Stimulated activated CD8-positive, alpha-beta memory T cell treated with anti-CD3 and anti-CD28 coated beads, Interleukin-15, amount 100 ng/mL, for 1 hour (primary cell): ENCODE data around the gene GSTM4.

Experiments used
- DNase-seq: peaks from one replicate; pipeline ENCODE4 v3.0.0-alpha.2; 2020; ENCODE audit warnings: low read depth

Gene GSTM4

DNA sequence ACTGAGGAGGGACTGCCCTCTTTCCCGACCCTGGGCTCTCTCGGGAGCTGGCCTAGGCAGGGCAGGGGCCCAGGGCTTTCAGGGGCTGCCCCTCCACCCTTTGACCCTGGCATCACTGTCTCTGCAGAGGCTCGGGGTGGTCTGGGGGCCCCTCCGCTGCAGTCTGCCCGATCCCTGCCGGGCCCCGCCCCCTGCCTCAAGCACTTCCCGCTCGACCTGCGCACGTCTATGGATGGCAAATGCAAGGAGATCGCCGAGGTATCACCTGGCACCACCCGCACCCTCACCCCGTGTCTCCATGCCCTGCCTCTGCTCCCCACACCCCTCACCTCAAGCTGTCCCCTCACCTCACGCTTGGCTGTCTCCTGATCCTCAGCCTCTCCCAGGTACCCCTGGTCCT is 30.7 kb upstream of the GSTM4 start:
- DNase-seq: no peak

DNA sequence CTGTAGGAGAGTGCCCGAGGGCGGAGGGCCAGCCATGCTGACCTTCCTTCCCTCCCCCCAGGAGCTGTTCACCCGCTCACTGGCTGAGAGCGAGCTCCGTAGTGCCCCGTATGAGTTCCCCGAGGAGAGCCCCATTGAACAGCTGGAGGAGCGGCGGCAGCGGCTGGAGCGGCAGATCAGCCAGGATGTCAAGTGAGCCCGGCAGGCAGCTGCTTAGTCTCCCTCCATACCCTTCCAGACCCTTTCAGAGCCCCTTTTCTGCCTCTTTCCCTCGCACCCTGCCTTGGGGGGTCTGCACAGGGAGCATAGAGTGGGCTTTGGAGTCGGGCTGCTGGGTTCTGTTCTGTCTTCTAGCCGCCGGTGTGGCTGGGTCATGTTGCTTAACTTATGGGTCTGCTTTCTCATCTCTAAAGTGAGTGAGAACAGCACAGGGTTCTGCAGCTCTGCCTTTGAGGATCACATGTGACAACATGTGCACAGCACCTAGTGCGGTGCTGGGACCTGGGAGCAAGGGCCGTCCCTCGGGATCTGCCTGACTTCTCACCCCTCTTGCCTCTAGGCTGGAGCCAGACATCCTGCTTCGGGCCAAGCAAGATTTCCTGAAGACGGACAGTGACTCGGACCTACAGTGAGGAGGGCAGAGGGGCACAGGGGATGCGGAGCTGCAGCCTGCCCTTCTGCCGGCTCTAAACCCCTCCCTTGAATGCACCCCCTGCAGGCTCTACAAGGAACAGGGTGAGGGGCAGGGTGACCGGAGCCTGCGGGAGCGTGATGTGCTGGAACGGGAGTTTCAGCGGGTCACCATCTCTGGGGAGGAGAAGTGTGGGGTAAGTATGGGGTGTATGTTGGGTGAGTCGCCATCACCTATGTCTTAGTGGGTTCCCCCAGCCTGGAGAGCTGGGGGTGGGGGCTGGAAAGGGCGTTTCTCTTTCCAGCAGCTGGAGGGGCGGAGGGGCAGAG is 30.0 kb upstream of the GSTM4 start:
- DNase-seq: no peak

DNA sequence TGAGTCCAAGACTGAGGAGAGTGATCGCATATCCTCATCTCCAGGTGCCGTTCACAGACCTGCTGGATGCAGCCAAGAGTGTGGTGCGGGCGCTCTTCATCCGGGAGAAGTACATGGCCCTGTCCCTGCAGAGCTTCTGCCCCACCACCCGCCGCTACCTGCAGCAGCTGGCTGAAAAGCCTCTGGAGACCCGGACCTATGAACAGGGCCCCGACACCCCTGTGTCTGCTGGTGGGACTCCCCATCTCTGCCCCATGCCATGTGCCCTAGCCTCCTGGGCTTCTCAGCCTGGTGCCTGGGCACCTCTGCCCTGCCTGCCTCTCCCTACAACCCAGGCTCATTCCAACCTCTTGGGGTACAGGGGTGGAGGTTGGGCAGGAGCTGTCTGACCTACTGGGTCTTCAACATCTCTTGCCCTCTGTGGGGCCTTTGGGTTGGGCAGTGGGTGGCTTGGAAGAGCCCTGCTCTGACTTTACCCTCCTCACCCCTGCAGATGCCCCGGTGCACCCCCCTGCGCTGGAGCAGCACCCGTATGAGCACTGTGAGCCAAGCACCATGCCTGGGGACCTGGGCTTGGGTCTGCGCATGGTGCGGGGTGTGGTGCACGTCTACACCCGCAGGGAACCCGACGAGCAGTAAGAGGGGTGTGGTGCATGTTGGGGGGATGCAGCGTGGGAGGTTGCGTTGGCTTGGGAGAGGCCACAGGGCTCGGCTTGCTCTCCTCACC is 29.1 kb upstream of the GSTM4 start:
- no peak for DNase-seq

DNA sequence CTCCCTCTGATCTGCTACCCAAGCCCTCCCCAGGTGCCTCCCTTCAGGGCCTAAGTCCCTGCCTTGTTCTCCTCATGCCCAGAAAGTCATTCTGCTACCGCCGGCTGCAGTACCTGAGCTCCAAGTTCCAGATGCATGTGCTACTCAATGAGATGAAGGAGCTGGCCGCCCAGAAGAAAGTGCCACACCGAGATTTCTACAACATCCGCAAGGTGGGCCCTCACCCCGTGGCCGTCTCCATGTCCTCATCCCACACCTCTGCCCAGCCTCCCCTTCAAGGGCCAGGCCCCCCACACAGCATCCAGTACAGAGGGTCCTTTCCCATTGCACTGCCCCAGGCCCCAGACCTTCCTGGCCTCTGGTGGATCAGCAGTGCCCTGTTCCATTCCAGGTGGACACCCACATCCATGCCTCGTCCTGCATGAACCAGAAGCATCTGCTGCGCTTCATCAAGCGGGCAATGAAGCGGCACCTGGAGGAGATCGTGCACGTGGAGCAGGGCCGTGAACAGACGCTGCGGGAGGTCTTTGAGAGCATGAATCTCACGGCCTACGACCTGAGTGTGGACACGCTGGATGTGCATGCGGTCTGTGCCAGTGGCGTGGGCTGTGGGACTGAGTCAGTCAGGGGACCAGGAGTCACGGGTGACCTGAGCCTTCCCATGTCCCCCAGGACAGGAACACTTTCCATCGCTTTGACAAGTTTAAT is 28.1 kb upstream of the GSTM4 start:
- DNase-seq: no peak

DNA sequence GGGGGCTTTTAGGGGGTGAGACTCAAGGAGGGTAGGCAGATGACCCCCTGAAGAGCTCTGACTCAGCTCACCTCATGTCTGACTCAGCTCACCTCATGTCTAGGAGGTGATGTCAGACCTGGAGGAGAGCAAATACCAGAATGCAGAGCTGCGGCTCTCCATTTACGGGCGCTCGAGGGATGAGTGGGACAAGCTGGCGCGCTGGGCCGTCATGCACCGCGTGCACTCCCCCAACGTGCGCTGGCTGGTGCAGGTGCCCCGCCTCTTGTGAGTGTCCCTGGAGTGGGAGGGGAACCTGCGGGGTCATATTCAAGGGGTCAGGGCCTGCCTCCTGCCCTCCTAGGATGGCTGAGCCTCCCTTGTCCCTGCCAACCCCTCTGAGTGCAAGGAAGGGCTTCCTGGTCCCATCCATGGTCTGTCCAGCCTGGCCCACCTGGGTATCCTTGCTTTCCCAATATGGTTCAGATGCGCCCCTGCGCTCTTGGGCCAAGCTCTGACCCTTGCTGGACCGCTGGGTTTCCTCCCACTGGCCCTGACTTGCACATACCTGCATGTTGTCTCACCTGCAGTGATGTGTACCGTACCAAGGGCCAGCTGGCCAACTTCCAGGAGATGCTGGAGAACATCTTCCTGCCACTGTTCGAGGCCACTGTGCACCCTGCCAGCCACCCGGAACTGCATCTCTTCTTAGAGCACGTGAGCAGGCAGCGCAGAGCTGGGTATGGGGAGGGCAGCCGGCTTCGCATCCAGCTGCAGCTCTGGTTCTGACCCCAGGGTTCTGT is 27.2 kb upstream of the GSTM4 start:
- DNase-seq: no peak

DNA sequence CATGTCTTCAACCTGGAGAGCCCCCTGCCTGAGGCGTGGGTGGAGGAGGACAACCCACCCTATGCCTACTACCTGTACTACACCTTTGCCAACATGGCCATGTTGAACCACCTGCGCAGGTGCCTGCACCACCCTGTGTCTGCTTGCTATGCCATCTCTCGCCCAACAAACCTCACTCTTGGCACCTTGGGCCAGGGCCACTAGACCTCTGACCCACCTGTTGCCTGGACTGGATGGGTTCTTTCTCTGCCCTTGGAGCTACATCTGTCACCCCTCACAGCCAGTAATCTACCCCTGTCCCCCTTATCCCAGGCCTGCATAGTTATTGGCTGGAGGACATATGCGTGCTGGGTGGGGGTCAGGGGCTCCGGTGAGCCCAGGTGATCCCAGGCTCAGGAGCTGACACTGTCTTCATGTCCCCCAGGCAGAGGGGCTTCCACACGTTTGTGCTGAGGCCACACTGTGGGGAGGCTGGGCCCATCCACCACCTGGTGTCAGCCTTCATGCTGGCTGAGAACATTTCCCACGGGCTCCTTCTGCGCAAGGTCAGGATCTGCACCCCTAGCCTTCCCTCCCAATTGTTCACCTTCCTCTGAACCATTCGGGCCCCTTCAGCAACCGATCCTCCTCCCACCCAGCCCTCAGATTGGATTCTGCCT is 26.4 kb upstream of the GSTM4 start:
- DNase-seq: no peak

DNA sequence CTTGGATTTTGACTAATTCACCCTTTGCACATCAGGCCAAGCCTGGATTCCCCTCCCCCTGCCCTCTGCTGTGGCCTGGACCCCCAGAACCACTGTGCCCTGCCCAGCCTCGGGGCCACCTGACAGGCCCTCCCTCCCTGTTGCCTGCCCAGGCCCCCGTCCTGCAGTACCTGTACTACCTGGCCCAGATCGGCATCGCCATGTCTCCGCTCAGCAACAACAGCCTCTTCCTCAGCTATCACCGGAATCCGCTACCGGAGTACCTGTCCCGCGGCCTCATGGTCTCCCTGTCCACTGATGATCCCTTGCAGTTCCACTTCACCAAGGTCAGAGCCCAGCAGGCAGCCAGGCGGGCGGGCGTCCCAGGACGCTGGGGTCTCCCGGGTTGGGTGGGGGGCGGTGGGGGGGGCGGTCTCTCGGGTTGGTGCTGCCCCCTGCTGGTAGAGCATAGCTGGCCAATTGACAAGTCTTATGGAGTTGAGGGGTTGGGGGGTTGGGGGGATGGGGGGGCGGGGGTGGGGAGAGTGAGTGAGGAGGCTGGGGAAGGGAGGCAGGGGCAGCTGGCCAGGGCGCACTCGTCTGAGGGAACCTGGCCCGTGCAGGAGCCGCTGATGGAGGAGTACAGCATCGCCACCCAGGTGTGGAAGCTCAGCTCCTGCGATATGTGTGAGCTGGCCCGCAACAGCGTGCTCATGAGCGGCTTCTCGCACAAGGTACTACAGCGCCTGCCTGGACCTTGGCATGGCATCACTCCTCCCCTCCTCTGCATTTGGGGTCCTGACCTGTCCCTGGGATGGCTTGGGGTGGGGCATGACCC is 25.6 kb upstream of the GSTM4 start:
- no peak for DNase-seq

DNA sequence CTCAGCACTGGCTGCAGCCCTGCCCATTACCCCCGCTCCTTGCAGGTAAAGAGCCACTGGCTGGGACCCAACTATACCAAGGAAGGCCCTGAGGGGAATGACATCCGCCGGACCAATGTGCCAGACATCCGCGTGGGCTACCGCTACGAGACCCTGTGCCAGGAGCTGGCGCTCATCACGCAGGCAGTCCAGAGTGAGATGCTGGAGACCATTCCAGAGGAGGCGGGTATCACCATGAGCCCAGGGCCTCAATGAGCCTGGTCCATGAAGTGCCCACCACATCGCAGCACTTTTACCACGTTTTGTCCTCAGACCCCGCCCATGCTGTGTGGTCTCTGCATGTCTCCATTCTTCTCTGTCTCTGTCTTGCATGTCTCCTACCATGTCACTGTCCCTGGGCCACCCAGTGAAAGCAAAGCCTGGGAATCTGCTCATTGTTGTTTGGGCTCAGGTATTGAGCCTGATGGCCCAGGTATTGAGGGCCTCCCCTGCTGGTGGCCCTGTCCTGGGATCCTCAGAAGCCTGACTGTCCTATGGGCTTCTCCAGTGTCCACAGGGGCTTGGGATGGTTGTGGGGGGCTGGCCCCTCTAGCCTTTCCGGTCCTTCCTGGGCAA is 24.9 kb upstream of the GSTM4 start:
- no peak for DNase-seq

DNA sequence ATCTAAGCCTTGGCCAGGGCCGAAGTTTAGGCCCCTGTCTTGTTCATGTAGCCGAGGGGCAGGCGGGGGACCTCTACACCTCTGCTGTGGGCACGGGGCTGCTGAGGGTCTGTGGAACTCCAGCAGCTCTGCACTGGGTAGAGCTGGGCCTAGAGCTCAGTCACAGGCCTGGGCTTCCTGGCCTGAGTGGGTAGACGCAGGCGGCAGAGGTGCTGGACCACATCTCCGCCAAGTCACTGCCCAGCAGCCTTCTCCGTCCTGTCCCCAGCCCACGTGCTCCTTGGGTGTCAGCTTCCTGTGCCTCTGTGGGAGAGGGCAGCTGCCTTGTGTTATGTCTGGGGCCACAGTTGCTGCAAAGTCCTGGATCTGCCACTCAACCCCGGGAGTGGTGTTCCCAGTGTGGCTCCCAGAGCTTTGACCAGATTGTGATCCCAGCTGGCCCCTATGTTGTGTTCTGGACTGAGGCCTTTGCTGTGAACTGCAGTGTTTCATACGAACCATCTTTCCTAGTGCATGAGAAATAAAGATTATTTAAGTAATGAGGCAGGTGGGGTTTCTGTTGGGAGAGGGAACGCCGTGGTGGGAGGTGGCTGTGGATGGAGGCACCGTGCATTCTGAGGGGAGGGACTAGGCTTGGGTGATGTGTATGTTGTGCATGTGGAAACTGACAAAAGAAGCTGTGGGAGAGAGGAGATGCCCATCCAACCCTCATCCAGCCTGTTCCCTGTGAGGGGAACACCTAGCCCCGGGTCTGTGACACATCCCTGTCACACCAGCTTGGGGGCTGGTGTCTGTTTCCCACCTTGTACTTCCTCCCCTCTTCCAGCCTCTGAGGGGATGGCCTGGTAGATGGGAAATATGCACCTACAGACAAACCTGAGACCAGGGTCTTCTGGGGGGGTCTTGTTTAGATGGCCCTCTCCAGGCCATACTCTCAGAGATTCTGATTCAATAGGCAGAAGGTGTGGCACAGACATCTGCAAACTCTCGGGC is 24.1 kb upstream of the GSTM4 start:
- DNase-seq: no peak

DNA sequence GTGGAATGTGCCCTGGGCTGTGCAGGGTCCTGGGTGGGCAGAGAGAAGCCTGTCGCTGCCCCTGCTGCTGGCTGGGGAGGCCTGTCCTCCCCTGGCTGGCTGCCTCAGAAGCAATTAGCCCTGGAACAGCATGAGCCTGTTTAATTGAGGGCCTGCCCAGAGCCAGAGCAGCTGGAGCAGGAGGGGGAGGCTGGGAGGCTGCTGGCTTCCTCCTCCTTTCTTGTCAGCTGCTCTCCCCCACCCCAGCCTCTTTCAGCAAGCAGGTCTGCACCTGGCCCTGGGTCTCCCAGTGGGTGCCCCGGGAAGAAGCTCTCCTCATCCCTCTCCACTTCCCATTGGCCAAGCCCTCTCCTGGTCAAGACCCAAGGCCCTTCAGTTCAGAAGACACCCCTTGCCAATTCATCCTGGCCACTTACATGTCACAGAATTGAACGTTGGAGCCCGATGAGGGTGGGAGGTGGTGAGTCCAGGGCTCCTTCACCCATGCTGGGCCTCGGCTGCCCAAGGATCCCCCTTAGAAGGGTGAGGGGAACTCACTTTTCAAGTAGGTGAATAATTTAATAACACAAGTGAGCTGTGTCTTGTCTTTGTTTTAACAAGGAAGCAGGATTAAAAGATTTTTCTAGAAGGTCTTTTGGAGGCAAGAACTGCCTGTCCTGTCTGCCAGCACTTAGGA is 23.1 kb upstream of the GSTM4 start:
- DNase-seq: no peak

DNA sequence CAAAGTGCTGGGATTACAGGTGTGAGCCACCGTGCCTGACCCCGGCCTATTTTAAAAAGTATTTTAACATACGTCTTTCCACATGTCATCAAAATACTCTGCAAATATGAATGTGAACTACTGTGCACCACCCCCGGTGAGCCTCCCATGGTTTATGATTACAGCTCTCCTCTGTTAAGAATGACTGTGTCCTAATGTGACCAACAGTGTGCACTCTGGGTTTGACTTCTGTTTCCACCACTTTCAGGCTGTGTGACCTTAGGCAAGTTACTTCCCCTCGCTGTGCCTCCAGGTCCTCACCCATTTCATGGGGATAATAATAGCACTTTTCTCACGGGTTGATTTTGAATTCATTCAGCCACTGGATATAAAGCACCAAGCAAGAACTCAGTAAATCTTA is 21.6 kb upstream of the GSTM4 start:
- DNase-seq: no peak

DNA sequence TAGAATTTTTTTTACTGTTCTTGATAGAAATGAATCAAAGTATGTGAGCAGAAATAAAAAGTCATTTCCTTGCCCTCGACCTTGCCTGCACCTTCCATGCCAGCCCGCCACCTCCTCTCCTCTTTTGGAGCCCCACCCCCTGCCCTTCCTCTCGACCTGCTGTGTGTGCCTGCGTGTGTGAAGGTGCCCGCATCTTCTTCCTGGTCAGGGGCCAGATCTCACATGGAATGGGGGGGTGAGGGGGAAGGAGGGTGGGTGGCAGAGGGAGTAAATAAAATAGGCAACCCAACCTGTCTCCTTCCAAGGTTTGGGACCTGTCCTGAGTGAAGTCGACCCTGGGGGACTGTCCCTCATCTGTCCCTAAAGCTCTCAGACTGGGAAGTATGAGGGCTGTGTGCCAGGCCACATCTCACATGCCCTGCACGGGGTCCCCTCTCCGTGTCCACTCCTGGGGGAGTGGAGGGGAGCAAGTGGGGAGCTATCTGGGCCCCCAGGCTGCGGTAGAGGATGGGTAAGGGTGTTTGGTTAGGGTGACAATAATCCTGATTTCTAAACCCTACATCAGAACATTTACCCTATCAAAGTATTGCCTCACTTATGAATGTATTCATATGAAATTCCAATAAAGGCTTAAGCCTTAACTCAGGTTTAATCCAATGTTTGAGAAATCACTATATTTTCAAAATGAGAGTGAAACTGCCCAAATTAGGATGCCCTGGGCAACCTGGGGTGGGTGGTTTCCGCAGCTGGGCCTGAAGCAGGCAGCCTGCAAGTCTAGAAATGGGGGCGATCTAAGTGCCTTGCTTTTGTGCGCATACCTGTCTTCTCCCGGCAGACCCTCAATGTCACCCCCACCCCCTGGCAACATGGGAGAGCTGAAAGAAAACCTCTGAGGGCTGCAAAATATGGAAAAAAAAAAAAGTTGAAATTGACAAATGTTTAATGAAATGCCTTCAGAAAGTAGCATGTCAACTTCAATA is 20.8 kb upstream of the GSTM4 start:
- DNase-seq: no peak

DNA sequence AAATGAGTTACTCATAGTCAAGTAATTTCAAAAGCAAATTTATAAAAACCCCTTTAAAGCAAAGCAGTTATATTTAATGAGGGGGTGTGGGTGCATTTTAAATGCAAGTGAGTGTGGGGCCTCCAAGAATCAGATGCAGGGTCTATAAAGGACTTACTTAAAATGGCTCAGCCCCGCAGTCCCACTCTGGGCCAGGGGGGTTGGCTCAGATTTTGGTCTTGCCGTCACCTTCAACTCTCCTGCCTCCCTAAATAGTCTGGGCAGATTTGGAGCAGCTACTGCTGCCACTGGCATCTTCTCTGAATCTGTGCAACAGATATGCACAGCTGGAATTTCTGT is 20.1 kb upstream of the GSTM4 start:
- DNase-seq: no peak

DNA sequence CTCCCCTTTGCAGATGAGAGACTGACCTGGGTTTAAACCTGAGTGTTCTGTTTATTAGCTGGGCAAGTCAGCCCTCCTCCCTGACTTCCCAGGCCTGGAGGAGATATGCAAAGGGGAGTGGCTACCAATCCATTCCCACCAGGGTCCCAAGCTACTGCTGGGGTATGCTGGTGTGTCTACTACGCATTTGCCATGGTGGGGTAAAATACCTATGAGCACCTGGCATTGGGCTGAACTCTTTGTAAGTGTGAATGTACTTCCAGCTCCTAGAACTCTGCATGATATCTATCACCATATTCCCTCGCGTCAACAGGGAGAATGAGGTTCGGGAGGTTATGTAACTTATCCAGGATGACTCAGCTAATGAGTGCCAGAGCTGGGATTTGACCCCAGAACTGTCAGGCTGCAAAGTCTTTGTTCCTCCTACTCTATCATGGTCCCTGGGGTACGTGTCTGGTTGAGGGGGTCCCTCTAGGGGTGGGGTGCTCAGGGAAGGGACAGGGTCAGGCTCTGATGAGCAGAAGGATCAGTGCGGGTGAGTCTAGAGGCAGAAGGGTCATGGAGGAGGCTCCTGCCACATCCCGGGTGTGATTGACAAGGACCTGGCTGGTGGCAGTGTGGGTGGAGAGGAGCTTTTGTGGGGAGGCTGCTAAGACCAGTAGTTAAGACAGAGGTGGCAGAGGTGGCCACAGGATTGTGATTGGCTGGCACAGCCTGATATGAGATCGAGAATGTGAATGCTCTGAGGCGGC is 19.5 kb upstream of the GSTM4 start:
- DNase-seq: no peak

DNA sequence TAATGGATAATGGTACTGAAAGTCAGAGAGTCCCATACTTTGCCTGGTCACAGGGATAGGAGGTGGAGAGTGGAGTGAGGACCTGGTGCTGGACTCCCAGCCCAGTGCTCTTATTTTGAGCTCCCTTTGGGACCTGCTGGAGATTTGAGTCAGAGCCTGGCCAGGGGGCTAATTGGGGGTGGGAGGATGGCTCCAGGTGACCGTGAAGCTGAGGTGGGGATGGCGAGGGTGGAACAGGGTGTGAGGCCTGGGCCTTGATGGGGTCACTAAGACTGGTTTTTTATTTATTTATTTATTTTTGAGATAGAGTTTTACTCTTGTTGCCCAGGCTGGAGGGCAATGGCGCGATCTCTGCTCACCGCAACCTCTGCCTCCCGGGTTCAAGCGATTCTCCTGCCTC is 18.5 kb upstream of the GSTM4 start:
- no peak for DNase-seq

DNA sequence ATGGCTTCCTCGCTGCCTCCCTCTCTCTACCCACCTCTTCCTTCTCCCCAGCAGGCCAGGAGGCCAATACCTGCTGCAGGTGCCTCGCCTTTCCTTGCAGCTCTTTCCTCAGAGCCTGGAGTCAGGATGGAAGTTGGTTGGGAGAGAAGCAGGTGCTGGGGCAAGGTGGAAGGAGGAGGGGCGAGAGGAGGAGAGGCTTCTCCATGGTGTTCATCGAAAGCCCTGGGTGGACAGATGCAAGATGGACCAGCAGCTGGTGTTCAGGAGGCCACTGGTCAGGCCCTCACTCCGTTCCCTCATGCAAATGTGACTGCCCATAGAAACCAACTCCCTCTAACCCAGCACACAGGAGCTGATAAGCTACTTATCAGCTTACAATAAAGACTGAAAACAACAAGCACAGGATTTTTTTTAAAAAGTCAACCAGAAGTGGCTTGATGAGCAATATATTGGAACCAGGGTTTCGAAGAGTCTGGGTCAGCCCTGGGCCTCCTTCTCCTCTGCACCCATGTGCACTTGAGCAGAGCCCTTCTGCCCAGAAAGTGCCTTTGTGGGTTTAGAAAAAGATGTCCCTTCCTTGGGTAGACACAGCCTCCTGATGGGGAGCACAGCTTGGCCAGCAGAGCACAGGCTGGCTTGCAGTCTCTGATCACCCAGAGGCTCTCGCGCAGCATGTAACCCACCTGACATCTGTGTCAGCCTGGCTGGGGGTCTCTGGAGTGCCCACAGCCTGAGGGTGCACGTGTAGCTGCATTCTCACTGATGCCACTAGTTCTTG is 16.6 kb upstream of the GSTM4 start:
- no peak for DNase-seq
